ENCODE measurements around the gene NCBP2L. TPM values are rescaled to one million over a fixed set of nuclear protein-coding genes. Genes with fewer than 3 reads are reported as not detected.
A peak's percentile ranks its signal among the peaks of the same experiment; 100 is the strongest.

The NCBP2L gene
- not detected for total RNA-seq (ENCODE audit: insufficient read depth, low replicate concordance)

GRCh38 chrX:107777536-107777832 lies at the start of gene NCBP2L:
Gene NCBP2L (plus strand): TSS chrX:107777733. CDS start chrX:107794221, 16,488 bp downstream.
- no peak for DNase-seq (ENCODE audit: low spot score)

GRCh38 chrX:107728371-107729099 lies 49.0 kb upstream of the NCBP2L start:
- peak; percentile 29 for DNase-seq (ENCODE audit: low spot score)

GRCh38 chrX:107729558-107730297 lies 47.8 kb upstream of the NCBP2L start:
- DNase-seq (ENCODE audit: low spot score) = no peak

- no peak for DNase-seq (ENCODE audit: low spot score)
Measured at GRCh38 chrX:107730298-107730655, 47.3 kb upstream of the NCBP2L start.

GRCh38 chrX:107730991-107731766 lies 46.4 kb upstream of the NCBP2L start:
- peak; percentile 15 for DNase-seq (ENCODE audit: low spot score)

GRCh38 chrX:107731831-107732502 lies 45.6 kb upstream of the NCBP2L start:
- DNase-seq (ENCODE audit: low spot score) = peak; percentile 87

- no peak for DNase-seq (ENCODE audit: low spot score)
Measured at GRCh38 chrX:107733686-107734085, 43.8 kb upstream of the NCBP2L start.

- DNase-seq (ENCODE audit: low spot score) = no peak
Measured at GRCh38 chrX:107734646-107735045, 42.9 kb upstream of the NCBP2L start.

- DNase-seq (ENCODE audit: low spot score) = no peak
Measured at GRCh38 chrX:107736781-107737531, 40.6 kb upstream of the NCBP2L start.

- no peak for DNase-seq (ENCODE audit: low spot score)
Measured at GRCh38 chrX:107738272-107738671, 39.3 kb upstream of the NCBP2L start.

GRCh38 chrX:107738768-107739167 lies 38.8 kb upstream of the NCBP2L start:
- no peak for DNase-seq (ENCODE audit: low spot score)

GRCh38 chrX:107739541-107739940 lies 38.0 kb upstream of the NCBP2L start:
- no peak for DNase-seq (ENCODE audit: low spot score)

- DNase-seq (ENCODE audit: low spot score) = no peak
Measured at GRCh38 chrX:107741404-107741790, 36.1 kb upstream of the NCBP2L start.

- DNase-seq (ENCODE audit: low spot score) = no peak
Measured at GRCh38 chrX:107742700-107743191, 34.8 kb upstream of the NCBP2L start.

- no peak for DNase-seq (ENCODE audit: low spot score)
Measured at GRCh38 chrX:107743995-107744394, 33.5 kb upstream of the NCBP2L start.

- no peak for DNase-seq (ENCODE audit: low spot score)
Measured at GRCh38 chrX:107744868-107745267, 32.7 kb upstream of the NCBP2L start.

GRCh38 chrX:107747596-107748161 lies 29.9 kb upstream of the NCBP2L start:
- DNase-seq (ENCODE audit: low spot score) = peak; percentile 59

GRCh38 chrX:107748506-107748905 lies 29.0 kb upstream of the NCBP2L start:
- DNase-seq (ENCODE audit: low spot score) = no peak

GRCh38 chrX:107750263-107750662 lies 27.3 kb upstream of the NCBP2L start:
- no peak for DNase-seq (ENCODE audit: low spot score)

GRCh38 chrX:107750861-107751445 lies 26.6 kb upstream of the NCBP2L start:
- DNase-seq (ENCODE audit: low spot score) = no peak

Measured in umbilical cord (tissue), 2 donors.